Stimulated activated naive CD4-positive, alpha-beta T cell (primary cell): ENCODE measurements around the gene FAM184A.
"Not testable (repeated sequence)": the region's sequence is repeated elsewhere in the genome, so short reads cannot be mapped to it uniquely, and the experiment has no call there.

Experiments
- DNase-seq, 6 experiments: peaks; one replicate each; lab custom pipeline; 2025; lab: John Stamatoyannopoulos, UW

FAM184A gene

DNA sequence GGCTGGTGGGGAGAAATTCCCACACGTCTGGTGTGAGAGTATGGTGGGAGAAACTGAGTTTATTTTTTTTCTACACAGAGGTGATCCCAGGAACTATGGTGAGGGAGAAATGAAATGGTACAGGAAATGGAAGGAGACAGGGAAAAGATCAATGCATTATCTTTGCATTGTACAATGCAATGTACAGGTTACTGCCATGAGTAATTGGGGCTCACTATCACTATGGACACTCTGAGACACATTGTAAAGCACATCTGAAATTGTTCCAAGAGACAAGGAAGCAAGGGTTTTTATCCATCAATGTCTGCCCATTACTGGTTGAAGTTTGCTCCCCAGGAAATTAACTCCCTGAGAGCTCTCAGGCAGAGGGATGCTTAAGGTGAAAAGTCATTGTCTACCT, 21.7 kb upstream of the FAM184A start:
- DNase-seq = no peak

DNA sequence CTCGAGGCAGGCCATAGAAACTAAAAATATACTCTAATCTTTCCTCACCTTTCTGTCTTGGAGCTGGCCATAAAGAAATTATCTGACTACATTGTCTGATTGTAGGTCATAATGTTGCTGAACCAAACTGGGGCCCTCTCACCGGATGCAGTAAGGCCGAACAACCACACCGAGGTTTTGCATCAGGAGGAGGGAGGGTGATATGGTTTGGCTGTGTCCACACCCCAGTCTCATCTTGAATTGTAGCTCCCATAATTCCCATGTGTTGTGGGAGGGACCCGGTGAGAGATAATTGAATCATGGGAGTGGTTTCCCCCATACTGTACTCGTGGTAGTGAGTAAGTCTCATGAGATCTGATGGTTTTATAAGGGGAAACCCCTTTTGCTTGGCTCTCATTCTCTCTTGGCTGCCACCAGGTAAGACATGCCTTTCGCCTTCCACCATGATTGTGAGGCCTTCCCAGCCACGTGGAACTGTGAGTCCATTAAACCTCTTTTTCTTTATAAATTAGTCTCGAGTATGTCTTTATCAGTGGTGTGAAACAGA, 19.4 kb upstream of the FAM184A start:
- not testable (repeated sequence) for DNase-seq

DNA sequence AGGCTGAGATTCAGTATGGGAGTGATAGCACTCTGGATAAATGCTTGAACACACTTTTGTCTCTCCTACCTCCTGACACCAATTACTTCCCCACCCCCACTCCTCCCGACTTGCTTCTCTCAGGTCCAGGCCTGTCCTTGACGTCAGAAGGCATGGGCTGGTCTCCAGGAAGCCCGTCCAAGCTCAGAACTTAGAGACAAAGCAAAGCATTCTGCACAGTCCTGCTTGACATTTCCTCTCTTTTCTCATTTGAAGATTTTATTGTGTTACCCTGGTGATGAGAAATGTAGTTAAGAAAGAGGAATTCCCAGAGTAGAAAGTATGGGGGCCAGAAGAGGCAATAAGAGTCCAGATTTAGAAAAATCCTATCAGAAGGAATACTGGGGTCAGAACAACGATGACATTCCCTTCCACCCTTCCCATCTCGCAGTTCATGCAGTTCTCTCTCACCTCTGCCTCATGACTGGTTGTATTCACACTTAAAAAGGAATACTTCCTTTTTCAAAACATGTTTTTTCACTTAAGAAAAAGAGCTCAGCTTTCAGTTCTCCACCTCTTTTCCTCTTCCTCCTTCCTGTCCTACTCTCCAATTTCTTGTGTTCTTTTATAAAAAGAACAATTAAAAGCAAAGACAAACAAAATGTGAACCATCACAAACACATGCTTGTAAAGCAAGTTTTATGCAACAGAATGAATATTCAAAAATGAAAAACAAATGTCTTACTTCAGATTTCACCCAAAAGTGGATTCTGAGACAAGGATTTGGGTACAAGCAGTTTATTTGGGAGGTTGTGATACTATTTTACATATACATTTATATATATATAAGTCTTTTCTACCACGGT, 18.5 kb upstream of the FAM184A start:
- DNase-seq = peak in 2 of 6 experiments; percentile 15 to 20

DNA sequence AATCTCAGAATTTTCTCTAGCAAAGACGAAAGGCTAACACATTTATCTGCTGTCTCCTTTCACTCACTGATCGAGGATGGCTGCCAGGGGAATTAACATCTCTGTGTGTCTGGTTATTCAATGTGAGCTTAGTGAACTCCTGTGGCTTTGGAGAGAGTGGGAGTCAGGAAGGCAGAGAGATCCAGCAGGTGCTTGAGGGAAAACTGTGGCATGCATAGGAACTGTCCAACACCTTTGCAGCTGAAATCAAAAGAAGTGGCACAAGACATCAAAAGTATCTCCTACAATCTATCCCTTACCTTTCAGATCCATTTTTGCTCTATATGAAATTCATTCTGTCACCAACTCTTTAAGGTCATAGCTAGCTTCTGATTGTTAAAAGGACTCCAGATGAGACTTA, 11.8 kb upstream of the FAM184A start:
- no peak for DNase-seq

DNA sequence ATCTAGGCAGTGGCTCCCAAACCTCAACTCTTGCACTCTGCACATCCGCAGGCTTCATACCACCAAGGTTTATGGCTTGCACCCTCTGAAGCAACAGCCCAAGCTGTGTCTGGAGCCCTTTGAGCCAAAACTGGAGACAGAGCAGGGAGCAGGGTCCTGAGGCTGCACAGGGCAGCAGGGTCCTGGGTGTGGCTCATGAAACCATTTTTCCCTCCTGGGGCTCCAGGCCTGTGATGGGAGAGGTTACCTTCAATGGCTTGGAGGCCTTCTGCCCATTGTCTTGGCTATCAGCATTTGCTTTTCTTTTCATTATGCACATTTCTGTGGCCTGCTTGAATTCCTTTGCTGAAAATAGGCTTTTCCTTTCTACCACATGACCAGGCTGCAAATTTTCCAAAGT, 6.3 kb upstream of the FAM184A start:
- DNase-seq = no peak

DNA sequence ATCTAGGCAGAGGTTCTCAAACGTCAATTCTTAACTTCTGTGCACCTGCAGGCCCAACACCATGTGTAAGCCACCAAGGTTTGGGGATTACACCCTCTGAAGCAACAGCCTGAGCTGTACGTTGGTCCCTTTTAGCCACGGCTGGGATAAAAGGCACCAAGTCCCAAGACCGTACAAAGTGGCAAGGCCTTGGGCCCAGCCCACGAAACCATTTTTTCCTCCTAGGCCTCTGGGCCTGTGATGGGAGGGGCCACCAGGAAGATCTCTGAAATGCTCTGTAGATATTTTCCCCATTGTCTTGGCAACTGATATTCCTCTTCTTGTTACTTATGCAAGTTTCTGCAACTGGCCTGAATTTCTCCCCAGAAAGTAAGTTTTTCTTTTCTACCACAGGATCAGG, 4.5 kb upstream of the FAM184A start:
- DNase-seq = no peak

DNA sequence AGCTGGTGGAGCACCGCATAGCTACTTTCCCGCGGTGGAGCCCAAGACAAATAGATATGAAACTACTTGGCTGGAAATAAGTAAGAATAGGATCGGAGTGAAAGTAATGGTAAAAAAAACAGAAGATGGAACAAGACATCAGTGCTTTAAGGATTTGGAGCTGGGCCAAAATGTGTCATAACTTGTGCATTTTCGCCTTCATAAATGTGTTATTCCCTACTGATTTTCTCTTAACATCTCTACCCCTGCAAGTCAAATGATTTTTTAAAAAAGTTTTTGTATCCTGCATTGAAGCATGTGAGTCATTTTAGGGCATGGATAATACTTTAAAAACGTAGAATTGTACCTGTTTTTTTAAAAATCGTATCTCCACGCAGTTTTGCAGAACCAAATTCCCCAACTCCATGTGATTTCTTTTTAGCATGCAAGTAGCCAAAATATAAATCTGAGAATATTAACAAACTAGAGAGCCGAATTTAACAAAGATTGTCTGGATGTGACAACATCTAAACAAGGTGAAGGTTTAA, 882 bp upstream of the FAM184A start:
- DNase-seq = peak in 1 of 6 experiments; percentile 46

DNA sequence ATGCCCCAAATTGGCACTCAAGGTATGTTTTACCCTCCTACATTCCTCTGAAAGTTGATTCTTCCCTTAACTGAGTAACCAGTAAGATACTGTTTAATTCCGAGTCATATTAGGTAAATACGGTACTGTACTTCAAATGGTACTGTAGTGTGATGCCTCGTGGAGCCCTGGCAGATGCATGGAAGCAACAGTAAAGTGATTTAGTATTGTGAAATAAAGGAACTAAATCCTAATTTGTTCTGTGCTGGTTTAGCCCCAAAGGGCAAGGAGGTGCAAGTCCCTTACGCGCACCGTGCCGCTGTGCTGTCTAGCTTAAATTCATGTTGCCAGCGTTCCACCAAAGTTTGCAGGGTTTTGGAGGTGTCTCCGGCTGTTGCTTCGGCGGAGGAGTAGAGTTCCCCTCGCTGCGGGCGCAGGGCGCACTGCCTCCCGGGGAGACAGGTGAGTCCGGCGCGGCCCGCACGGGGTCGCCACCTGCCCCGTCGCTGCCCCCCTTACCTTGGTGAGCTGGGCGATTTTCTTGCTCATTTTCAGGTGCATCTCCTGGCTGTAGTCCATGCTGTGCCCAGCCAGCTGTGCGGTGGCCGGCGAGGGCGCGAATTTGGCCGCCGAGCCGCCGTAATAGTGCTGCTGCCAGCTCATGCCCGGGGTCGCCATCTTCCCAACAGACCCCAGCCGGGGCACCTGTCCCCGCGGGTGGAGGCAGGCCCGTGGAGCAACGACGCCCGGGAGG, 655 bp downstream of the FAM184A start:
- DNase-seq = peak; percentile 32 to 68 (median 54)

DNA sequence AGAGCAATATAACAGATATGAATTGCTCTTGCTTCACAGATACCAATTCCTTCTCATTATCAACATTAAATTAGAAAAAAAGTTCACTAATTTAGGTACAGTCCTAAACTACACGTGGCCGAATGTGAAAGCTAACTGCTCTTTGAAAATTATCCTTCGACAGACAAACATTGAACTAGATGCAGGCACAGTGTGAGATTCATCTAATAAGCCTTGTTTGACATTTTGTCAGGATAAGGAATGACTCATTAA, 1.1 kb downstream of the FAM184A start:
- peak in 1 of 6 experiments; percentile 44 for DNase-seq

DNA sequence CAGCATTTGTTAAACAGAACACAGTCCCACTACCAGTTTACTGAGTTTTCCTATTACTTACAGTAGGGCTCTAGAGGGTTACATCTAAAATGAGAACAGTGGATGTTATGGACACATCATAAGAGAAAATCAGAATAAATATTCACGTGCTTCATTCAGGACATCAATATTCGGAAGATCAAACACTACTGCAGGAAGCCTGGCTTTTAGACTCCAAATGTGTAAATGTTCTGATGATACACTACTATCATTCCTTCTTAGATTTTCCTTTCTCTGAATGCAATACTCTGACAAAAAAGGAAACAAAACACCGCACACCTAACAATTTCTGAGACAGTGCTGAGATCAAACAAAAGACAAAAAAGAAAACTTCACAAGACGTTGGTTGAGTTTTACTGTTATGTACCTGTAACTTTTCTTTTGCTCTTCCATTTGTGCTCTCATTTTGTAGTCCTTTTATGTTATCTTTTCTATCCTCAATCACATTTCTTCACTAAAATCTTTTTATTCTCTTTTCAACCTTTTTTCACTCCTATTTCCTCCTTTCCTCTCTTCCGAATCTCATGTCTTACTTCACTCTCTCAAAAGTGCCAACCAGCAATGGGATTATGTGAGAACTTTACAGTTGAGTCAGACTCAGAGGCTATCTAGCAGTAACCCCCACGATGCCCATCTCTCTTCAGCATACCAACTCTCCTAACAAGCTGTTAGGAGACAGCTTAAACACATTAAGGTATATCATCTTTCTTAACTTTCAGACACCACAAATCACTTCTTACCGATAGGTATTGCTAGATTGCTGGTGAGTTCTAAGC, 1.7 kb downstream of the FAM184A start:
- peak in 3 of 6 experiments; percentile 74 to 81 (median 79) for DNase-seq

DNA sequence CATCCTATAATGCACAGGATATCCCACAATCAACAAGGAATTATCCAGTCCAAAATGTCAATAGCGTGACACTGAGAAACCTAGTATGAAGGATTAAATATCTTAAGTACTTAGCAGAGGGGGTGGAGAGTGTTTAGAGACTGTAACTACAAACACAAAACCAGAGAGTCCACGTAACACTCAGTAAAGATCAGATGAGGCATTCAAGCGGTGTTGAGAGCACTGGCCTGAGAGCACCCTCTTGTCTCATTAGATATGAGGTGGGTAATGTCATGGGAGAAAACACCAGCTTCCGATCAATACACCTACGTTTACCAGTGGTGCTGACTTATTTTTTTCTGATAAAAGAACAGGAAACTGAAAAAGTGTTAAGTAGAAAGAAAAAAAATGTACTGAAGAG, 2.3 kb downstream of the FAM184A start:
- DNase-seq = peak in 2 of 6 experiments; percentile 3 to 81

DNA sequence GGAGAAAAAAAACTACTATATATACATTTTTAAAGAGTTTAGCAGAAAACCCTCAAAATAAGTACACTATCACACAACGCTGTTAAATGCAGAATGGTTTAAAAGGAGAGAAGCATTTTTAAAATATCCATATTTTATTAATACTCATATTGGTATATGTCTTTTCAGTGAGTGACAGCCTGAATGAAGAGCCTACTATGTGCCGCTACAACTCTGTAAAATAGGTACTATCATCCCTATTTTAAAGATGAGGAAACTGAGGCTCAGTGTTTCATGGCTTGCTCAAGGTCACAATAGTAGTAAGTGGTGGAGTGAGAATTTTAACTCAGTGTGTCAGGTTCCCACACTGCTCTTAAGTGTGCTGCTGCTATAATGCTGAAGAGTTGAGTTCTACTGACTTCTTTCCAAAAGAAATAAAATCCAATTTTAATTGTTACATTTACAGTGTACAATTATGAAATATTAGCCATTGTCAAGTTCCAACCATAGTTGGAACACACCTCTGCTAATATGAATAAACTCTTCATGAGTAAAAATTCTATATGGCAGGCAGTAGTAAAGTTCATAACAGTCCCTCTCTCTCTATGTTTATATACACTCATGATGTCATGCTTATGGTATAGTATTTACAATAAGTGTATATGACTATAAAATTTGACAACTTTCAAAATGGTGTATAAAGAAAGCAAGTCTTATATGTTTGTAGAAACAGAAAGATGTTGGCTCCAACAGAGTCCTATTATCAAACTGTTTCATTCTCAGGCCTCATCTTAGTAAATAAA, 3.1 kb downstream of the FAM184A start:
- no peak for DNase-seq

DNA sequence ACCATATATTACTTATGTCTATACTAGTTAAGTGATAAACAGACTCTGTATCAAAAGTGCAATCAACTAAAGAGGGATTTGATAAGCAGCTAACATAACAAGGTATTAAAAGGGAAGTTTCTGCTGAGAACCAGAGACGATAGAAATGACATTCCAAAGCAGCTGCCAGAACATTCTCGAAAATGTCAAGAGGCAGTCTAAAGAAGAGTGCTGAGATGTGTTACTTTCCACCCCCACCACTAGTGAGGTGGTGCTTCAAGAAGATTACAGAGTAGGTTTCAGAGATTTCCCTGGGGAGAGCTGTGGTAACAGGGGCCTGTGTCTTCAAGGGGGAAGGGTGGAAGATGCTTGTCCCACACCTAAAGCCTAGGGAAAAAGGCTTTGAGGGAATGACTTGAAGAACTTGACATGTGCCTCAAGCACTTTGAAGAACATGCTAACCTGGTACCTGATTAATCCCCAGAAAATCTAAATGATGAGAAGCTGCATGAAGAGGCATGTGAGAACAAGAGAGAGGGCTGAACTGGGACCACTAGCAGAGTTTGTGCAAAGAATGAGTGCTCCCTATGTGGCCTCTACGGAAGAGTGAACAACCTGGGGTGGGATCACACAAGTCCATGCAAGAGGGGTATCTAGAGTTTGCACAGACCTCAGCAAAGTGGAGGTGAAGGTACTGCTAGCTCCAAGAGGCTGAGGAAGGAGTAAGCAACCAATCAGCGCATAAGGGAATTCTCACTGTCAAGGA, 5.0 kb downstream of the FAM184A start:
- DNase-seq = no peak

DNA sequence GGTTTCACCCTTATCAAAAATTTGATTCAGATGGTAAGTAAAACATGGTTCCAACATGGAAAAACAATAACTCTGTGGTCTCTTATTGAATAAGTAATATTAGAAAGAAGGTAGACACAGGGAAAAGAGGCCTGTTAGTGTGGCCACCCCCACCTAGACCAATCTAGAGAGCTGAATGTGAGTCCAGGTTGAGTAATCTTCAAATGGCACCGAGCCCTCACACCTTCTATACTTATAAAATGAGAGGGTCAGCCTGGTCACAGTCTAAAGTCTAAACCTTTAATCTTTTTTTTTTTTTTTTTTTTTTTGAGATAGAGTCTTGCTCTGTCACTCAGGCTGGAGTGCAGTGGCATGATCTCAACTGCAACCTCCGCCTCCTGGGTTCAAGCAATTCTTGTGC, 6.9 kb downstream of the FAM184A start:
- no peak for DNase-seq

DNA sequence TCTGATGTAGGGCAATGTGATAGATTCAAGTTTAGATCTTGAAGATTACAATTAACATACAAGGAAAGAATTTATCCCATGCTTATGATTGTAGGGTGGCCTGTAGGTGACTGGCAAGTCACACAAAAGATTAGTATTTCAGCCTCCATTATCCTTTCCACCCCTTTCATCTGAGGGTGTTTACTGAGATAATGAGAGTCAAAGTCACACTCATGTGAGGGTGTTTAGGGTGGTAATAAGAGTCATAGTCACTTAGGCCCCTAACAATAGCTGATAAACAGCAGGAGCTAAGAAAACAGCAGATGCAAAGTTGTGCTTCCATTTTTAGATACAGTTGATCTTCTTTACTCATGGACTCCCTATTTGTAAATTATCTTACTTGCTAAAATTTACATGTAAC, 11.4 kb downstream of the FAM184A start:
- no peak for DNase-seq

DNA sequence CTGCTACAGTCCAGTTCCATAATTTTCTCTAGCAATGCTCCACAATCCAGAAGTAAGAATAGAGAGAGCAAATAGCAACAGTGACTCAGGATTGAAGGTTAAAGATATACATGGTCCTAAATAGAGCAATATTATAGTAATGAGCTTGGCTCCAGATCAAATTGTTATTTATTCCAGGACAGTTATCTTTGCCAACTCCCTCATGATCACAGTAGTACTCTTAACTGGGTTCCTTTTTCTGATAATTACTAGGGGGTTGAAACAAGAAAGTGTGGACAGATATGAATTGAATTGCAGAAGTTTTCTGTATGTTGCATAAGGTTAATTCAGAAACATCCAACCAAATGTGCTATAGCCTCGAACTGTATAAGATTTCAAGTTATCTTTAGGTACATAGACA, 11.9 kb downstream of the FAM184A start:
- DNase-seq = no peak

DNA sequence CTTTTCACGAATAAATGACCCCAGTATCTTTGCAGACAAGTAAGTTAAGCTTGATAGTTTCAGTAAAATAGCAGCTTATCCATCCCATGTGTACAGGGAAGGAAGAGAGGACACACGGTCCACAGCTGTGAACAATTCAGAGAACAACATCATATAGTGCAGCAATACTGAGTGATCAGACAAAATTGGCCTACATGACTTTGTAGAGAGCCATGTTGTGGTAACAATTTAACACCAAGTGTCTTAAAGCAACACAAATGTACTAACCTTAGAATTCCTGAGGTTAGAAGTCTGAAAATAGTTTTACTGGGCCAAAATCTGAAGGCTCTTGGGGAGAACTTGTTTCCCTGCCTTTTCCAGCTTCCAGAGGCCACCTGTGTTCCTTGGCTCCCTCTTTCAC, 12.5 kb downstream of the FAM184A start:
- no peak for DNase-seq

DNA sequence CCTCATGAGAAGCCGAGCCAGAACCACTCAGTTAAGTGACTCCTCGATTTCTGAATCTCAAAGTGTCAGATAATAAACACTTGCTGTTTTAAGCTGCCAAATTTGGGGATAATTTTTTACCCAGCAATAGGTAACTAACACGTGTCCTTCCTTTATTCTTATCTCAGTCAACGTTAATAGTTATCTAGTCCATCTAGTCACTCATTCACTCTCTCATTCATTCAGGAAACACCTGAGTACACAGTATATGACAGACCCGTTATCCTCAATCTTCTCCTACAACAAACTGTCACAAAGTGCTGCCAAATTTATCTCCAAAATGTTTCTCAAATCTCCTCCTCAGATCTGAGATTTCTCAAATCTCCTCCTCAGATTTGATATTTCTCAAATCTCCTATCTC, 13.1 kb downstream of the FAM184A start:
- DNase-seq = no peak

DNA sequence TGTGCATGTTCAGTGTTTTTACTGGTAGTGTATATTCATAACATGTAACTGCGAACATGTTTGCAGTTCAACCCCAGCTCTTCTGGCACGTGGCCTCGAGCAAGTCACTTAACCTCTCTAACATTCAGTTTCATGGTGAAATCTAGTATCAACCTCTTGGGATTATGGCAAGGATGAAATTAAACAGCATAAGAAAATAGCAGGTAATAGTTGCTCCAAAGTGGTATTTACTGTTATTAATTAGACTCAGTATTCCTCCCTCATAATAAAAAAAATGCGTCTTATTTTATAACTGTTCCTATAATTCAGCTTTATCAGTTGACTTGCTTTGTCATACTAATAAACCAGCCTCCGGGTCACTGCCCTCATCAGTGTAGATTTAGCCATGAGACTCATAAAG, 15.0 kb downstream of the FAM184A start:
- DNase-seq = no peak

DNA sequence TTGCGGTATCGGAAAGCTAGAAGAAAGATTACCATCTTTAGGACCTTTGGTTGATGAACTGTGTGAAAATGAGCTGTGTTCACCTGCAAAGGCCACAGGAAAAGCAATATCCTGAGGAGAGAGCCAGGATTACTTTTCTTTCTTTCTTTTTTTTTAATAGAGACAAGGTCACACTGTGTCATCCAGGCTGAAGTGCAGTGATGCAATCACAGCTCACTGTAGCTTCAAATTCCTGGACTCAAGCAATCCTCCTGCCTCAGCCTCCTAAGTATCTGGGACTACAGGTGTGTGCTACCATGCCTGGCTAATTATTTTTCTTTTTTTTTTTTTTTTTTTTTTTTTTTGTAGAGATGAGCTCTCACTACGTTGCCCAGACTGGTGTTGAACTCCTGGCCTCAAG, 17.2 kb downstream of the FAM184A start:
- no peak for DNase-seq
